Ovary (tissue), 3 donors: ENCODE results near the gene SHROOM4.

ENCODE experiments used
- EP300 ChIP-seq: sonication (generic); formaldehyde crosslinking; IDR thresholded peaks from one replicate; pipeline ENCODE4 v1.6.1; 2017; ENCODE audit warnings: antibody characterized with exemption
- POLR2A ChIP-seq: fragments of 450-650 bp; IDR thresholded peaks from one replicate; pipeline ENCODE4 v1.6.1; 2017; ENCODE audit warnings: antibody characterized with exemption, mild to moderate bottlenecking, moderate library complexity
- TF ChIP-seq, protein P1 (sequence below), 3 donors: fragments of 450-650 bp in 2 of 3; fragments of 200-600 bp in 1 of 3; IDR thresholded peaks; one replicate each; pipeline versions ENCODE4 v1.5.1 to v1.8.0; 2016 to 2022; ENCODE audit warnings: antibody characterized with exemption in 3 of 3, mild to moderate bottlenecking in 1 of 3
- donor health status: DM: no; HTN: no; CAD: no.

DNA sequence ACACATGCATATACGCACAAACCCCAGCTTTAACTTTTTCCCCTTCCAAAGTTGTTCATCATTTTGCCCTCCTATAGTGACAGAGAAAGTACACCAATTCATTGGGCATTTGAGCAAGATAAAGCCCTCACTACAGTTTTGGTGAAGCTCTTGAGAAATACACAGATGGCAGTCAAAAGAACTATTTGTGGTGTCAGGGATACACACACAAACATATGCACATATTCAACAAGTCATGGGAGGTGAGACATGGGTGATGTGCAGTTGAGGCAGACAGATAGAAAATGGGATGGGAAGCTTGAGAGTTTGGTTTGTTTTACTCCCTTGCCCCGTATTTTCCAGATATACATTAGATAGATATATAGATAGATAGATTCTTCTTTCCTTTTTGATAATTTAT, 11.8 kb upstream of the SHROOM4 start:
- TF ChIP-seq, protein P1, sequence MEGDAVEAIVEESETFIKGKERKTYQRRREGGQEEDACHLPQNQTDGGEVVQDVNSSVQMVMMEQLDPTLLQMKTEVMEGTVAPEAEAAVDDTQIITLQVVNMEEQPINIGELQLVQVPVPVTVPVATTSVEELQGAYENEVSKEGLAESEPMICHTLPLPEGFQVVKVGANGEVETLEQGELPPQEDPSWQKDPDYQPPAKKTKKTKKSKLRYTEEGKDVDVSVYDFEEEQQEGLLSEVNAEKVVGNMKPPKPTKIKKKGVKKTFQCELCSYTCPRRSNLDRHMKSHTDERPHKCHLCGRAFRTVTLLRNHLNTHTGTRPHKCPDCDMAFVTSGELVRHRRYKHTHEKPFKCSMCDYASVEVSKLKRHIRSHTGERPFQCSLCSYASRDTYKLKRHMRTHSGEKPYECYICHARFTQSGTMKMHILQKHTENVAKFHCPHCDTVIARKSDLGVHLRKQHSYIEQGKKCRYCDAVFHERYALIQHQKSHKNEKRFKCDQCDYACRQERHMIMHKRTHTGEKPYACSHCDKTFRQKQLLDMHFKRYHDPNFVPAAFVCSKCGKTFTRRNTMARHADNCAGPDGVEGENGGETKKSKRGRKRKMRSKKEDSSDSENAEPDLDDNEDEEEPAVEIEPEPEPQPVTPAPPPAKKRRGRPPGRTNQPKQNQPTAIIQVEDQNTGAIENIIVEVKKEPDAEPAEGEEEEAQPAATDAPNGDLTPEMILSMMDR (IDR thresholded peaks at IDR 0.05), result no peak
- TF ChIP-seq POLR2A (no peak), EP300 (no peak)
